ENCODE data around the gene RASAL2. TPM values are rescaled to one million over a fixed set of nuclear protein-coding genes. Genes with fewer than 3 reads are reported as not detected.
A peak's percentile ranks its signal among the peaks of the same experiment; 100 is the strongest.

The RASAL2 gene
- total and polyA plus RNA-seq, 2 of the 4 experiments (the other 2 are of a cell fraction): 13.1 to 20.6 TPM

- Histone ChIP-seq H2AK5ac (ENCODE audit: low read depth, low read length) (no peak overlapping the region), H3K79me1 (ENCODE audit: low read depth in 1 of 2, low read length in 2 of 2) (peaks cover 20 to 39% of the 10 kb centered on the region in 2 experiments), H3K36me3 (ENCODE audit: control insufficient read depth, insufficient read depth, low read length) (no peaks in the 10 kb centered on the region), H2BK15ac (ENCODE audit: low read depth, low read length) (no peak overlapping the region), H3K27ac (ENCODE audit: insufficient read depth, low read length) (no peak overlapping the region), H3K9ac (ENCODE audit: low read depth, low read length) (no peak overlapping the region), H3K9me1 (ENCODE audit: insufficient read depth, low read length) (0 out of 2 replicates have a peak, but pooled peaks cover 3% of the 10 kb centered on the region), H3K56ac (ENCODE audit: extremely low read depth, insufficient read depth, low read length) (no peak overlapping the region), H4K5ac (ENCODE audit: low read depth, low read length) (no peak overlapping the region; the same call in 1 of the 2 replicates), H3K4me1 (ENCODE audit: control insufficient read depth, insufficient read depth, low read length) (peaks cover 3% of the 10 kb centered on the region), H2BK20ac (ENCODE audit: low read depth, low read length) (peak overlapping the region; percentile 43), H2BK5ac (ENCODE audit: low read depth, low read length, poor library complexity, severe bottlenecking) (no peak overlapping the region), H2BK120ac (ENCODE audit: low read depth, low read length) (peak overlapping the region; percentile 37), H2AK9ac (replicated peaks; ENCODE audit: low read depth, low read length, poor library complexity) (no peak overlapping the region), H3K4ac (ENCODE audit: low read depth, low read length) (peak overlapping the region; percentile 50), H3K23ac (ENCODE audit: low read depth, low read length) (peak overlapping the region; percentile 87), H3K4me3 (ENCODE audit: insufficient read depth, low read depth, low read length) (no peak overlapping the region), H4K8ac (ENCODE audit: low read depth in 2 of 2, low read length in 2 of 2) (0 out of 4 replicates have a peak overlapping the region, but pooled peaks of 1 of the 2 experiments have one; percentile 13), H3K14ac (replicated peaks; ENCODE audit: low read depth, low read length) (no peak overlapping the region), H3K4me2 (ENCODE audit: low read depth, low read length) (no peak overlapping the region), H4K20me1 (ENCODE audit: insufficient read depth, low read length) (no peaks in the 10 kb centered on the region; the same call in 1 of the 2 replicates), H2AFZ (replicated peaks; ENCODE audit: low read length, poor library complexity) (no peak overlapping the region), H3K27me3 (ENCODE audit: control insufficient read depth, insufficient read depth, low read length) (no peaks in the 10 kb centered on the region), H3K18ac (ENCODE audit: low read depth, low read length) (no peak overlapping the region), H4K91ac (ENCODE audit: insufficient read depth, low read depth, low read length) (no peak overlapping the region), H3K9me3 (ENCODE audit: control insufficient read depth, insufficient read depth, low read length) (no peaks in the 10 kb centered on the region)
- no peak for TF ChIP-seq CHD1 (IDR thresholded peaks at IDR 0.05; ENCODE audit: low read depth, low read length)
- TF ChIP-seq RFX5 (IDR thresholded peaks at IDR 0.05; ENCODE audit: low read depth, low read length): no peak
- no peak for TF ChIP-seq FOS (IDR thresholded peaks at IDR 0.05; ENCODE audit: low read depth, low read length)
- TF ChIP-seq ELK1 (IDR thresholded peaks at IDR 0.05; ENCODE audit: borderline replicate concordance, low read depth, low read length): no peak
- no peak for TF ChIP-seq CTCF (conservative IDR thresholded peaks at IDR 0.05; ENCODE audit: low read depth, low read length)
- TF ChIP-seq RCOR1 (IDR thresholded peaks at IDR 0.05; ENCODE audit: insufficient replicate concordance, low read length): no peak
- no peak for TF ChIP-seq SMC3 (IDR thresholded peaks at IDR 0.05; ENCODE audit: low read depth, low read length)
- TF ChIP-seq MXI1 (IDR thresholded peaks at IDR 0.05; ENCODE audit: borderline replicate concordance, low read depth, low read length): no peak
- no peak for TF ChIP-seq CEBPB (IDR thresholded peaks at IDR 0.05; ENCODE audit: low read depth, low read length)
- TF ChIP-seq USF2 (IDR thresholded peaks at IDR 0.05; ENCODE audit: low read depth, low read length): no peak
- no peak for TF ChIP-seq MAZ (IDR thresholded peaks at IDR 0.05; ENCODE audit: borderline replicate concordance, low read depth, low read length)
- no peak for TF ChIP-seq NFE2L2 (IDR thresholded peaks at IDR 0.05; ENCODE audit: low read depth, low read length)
- no peak for TF ChIP-seq POLR2A (IDR thresholded peaks at IDR 0.05; ENCODE audit: low read depth, low read length)
- TF ChIP-seq BHLHE40 (IDR thresholded peaks at IDR 0.05; ENCODE audit: low read depth, low read length): no peak
- no peak for TF ChIP-seq RAD21 (IDR thresholded peaks at IDR 0.05; ENCODE audit: low read length)
- TF ChIP-seq MAFK (IDR thresholded peaks at IDR 0.05; ENCODE audit: low read depth, low read length): no peak
- BruUV-seq (replicated peaks): no TSS peak
- ATAC-seq (ENCODE audit: low read depth) (no peak), DNase-seq (no peak)
- dilution Hi-C loops (cut with HindIII; ENCODE audit: low sequenced_read_pairs, unreplicated experiment) (no loop called here), intact Hi-C loops (cut with micrococcal nuclease) (loop anchor here (5.0 kb wide), 1 partner anchor 33 kb away; no protein-coding TSS in a partner anchor), in situ Hi-C loops (cut with MboI; ENCODE audit: low sequenced_read_pairs) (no loop called here)
- POLR2A ChIA-PET (ENCODE audit: unreplicated experiment): no interaction called here
- CTCF ChIA-PET: interaction anchor here (0.6 kb wide), 1 partner anchor 93 kb away, joined by 5 read pairs; no protein-coding TSS in a partner anchor
- no CpG with 5 or more reads among the region's 1 CpG for WGBS, 2 experiments (ENCODE audit: extremely low coverage in 2 of 2, insufficient read length in 1 of 2)
These were observed 51.7 kb downstream of the RASAL2 start for GRCh38 chr1:178145605-178146004.
